RWPE1 (cell line): ENCODE results near the gene ULBP3.

Source experiments
- CTCF ChIA-PET: fragments of 350-600 bp; sonication (Branson Sonifier 250); formaldehyde crosslinking; extraction: SDS; loops from one replicate; lab custom pipeline; 2021; lab: Yijun Ruan, JAX
- POLR2A ChIA-PET: fragments of 400-600 bp; formaldehyde crosslinking; extraction: SDS; loops from one replicate; lab custom pipeline; 2020; ENCODE audit warnings: antibody characterized with exemption; ENCODE audit not compliant: low non-redundant PET; lab: Yijun Ruan, JAX
- DNase-seq: peaks from one replicate; pipeline ENCODE4 v3.0.0; 2012; ENCODE audit warnings: low spot score
- H3K27ac ChIP-seq: fragments of 450-650 bp; 2 replicates; pipeline ENCODE4 v1.5.1; 2017
- TF ChIP-seq, protein P1 (sequence below): fragments of 450-650 bp; conservative IDR thresholded peaks from 2 replicates; pipeline ENCODE4 v1.5.1; 2017; ENCODE audit warnings: low read depth, mild to moderate bottlenecking

The ULBP3 gene

DNA sequence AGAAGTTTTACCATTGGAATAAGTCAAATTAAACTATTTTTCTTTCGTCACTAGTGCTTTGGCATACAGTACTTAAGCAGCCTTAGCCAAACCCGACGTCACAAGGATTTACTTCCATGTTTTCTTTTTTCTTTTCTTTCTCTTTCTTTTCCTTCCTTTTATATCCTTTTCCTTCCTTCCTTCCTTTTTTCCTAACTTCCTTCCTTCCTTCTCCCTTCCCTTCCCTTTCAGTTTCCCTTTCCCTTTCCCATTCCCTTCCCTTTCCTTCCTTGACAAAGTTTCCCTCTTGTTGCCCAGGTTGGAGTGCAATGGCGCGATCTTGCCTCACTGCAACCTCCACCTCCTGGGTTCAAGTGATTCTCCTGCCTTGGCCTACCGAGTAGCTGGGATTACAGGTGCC is 9.9 kb downstream of the ULBP3 start:
- DNase-seq, result no peak
- no peak overlapping the region for H3K27ac ChIP-seq
- ChIA-PET POLR2A (no interaction called here), CTCF (no interaction called here)
- TF ChIP-seq, protein P1, sequence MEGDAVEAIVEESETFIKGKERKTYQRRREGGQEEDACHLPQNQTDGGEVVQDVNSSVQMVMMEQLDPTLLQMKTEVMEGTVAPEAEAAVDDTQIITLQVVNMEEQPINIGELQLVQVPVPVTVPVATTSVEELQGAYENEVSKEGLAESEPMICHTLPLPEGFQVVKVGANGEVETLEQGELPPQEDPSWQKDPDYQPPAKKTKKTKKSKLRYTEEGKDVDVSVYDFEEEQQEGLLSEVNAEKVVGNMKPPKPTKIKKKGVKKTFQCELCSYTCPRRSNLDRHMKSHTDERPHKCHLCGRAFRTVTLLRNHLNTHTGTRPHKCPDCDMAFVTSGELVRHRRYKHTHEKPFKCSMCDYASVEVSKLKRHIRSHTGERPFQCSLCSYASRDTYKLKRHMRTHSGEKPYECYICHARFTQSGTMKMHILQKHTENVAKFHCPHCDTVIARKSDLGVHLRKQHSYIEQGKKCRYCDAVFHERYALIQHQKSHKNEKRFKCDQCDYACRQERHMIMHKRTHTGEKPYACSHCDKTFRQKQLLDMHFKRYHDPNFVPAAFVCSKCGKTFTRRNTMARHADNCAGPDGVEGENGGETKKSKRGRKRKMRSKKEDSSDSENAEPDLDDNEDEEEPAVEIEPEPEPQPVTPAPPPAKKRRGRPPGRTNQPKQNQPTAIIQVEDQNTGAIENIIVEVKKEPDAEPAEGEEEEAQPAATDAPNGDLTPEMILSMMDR, result no peak

DNA sequence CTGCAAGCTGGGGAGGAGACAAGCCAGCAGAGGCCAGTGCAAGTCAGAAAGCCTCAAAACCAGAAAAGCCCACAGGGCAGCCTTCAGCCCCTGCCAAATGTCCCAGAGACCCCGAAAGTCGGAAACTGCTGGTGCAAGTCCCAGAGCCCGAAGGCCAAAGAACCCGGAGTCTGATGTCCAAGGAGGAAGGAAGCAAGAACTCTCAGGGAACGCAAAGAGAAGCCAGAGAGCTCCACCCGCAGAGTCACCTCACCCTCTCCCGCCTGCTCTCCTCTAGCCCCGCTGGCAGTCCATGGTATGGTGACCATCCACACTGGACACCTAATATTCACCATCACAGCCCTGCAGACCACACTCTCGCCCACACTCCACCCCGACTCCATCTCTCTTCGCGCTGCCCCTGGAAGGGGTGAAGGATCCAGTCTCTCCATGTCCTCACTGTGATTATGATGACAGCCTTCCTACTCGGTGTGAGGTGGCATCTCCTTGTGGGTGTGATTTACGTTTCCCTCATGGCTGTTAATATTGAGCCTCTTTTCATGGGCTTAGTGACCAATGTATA is 10.6 kb downstream of the ULBP3 start:
- TF ChIP-seq, protein P1, result no peak
- ChIA-PET POLR2A (no interaction called here), CTCF (no interaction called here)
- DNase-seq, result no peak
- H3K27ac ChIP-seq, result no peak overlapping the region

DNA sequence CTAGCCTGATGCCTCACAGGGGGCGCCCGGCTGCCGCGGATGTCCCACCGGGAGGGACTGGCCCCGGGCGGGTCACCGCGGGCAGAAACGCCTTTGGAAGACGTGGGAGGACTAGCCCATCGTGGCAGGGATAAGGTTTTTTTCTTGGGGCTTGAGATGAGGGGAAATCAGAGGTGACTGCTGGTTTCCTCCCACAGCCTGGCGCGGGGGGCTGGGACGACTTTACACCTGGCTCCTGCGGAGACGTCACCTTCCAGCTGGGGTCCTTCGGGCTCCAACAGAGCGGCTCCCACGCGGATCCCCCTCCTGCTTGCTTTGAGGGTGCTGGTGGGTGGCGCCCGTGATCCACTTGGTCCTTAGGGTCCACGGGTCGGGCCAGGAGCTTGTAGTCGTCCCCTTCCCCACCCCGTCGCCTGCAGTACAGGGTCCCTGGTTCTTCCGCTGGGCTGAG is 11.4 kb downstream of the ULBP3 start:
- POLR2A ChIA-PET, result no interaction called here
- CTCF ChIA-PET, result no interaction called here

DNA sequence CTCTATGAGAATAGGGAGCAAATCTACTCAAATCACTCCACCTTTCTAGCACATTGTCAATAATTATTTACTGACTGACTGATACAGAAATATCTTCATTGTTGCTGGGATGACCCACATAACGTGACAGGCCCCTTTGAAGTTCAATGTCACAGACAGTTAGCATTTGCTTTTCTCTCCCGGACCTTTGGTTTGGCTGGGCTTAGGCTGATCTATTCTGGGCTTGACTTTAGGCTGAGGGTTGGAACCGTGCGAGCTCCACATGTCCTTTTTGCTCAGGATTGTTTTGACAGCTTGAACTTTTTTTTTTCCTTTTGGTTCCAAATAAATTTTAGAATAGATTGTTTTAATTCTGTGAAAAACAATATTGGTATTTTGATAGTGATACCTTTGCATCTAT is 12.0 kb downstream of the ULBP3 start:
- no peak for DNase-seq
- no peak overlapping the region for H3K27ac ChIP-seq
- ChIA-PET POLR2A (no interaction called here), CTCF (interaction anchor here (0.6 kb wide), 1 partner anchor 15 kb away, joined by 3 read pairs; no protein-coding TSS in a partner anchor)
- TF ChIP-seq, protein P1, result no peak

More for the DNA sequence above, 11.4 kb downstream of the ULBP3 start:
- DNase-seq, result no peak
- no peak overlapping the region for H3K27ac ChIP-seq
- TF ChIP-seq, protein P1, result no peak

DNA sequence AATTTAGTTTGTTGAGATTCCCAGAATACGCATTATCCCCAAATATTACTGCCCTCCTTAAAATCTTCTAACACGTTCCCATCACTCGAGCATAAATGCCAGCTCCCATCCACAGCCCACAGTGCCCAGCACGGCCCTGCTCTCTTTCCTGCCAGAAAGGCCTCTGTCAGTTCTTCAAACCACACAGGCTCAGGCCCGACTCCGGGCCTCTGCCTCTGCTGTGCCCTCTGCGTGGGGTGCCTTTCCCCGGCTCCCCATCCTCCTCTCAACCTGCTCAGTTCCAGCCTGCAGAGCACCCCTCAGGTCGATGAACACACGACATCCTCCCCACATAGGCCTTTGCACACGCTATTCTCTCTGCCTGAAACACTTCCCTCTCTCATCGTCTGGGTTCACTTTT is 12.8 kb downstream of the ULBP3 start:
- ChIA-PET CTCF (interaction anchor here (0.8 kb wide), 1 partner anchor 15 kb away, joined by 3 read pairs; no protein-coding TSS in a partner anchor), POLR2A (no interaction called here)
- TF ChIP-seq, protein P1, result no peak
- H3K27ac ChIP-seq, result no peak overlapping the region
- DNase-seq, result no peak

DNA sequence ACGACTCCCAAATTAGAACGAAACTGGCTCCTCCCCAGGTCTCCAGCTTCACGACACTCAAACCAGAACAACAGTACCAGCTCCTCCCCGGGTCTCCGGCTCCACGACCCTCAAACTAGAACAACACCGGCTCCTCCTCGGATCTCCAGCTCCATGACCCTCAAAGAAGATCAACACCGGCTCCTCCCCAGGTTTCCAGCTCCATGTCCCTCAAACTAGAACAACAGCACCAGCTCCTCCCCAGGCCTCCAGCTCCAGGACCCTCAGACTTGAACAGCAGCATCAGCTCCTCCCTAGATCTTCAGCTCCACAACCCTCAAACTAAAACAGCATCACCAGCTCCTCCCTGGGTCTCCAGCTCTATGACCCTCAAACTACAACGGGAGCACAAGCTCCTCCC is 13.8 kb downstream of the ULBP3 start:
- CTCF ChIA-PET, result interaction anchor here (0.6 to 1.0 kb wide), 3 partner anchors 8 to 50 kb away, joined by 3 to 4 read pairs (median 3); no protein-coding TSS in a partner anchor
- no peak for DNase-seq
- no peak overlapping the region for H3K27ac ChIP-seq
- POLR2A ChIA-PET, result no interaction called here
- TF ChIP-seq, protein P1, result no peak
